ENCODE data around the gene LRRC74A. TPM values are rescaled to one million over a fixed set of nuclear protein-coding genes. Genes with fewer than 3 reads are reported as not detected.
"Not testable (repeated sequence)": the region's sequence is repeated elsewhere in the genome, so short reads cannot be mapped to it uniquely, and the experiment has no call there.

The LRRC74A gene
- polyA plus RNA-seq, 4 donors, result 0.06 TPM; not detected in 3

DNA sequence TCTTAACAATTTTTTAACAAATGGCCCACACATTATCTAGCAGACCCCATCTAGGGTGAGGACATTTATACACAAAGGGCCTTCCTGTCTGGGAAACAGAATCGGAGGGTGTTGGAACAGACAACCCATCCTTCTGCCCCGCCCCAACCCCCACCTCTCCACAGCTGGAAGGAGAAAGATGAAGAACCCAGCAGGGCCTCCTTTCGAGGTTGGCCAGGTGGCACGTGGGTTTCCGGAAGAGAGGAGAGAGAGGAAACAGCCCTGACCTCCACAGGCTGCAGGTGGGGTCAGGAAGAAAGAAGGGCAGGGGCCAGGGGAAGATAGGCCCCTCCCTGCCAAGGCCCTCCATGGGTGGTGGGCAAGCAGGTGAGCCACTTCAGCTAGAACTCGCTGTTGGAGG lies 57.2 kb downstream of the LRRC74A start:
- DNase-seq (ENCODE audit: low read depth in 4 of 4, low spot score in 3 of 4), result no peak

DNA sequence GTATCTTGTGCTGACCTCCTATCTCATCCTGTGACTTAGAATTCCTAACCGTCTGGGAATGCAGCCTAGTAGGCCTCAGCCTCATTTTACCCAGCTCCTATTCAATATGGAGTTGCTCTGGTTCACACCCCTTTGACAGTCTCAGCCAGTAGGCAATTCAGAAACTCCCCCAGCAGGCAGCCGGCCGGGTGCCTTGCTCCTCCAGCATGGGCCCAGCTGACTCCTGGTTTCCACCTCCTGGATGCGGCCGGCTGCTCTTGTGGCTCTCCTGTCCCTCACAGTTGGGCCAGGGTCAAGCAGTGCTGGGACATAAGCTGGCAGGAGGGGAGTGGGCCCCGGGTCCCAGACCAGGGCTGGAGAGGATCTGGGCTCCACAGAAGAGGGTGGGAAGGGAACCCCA lies 58.2 kb downstream of the LRRC74A start:
- DNase-seq (ENCODE audit: low read depth in 4 of 4, low spot score in 3 of 4), result no peak

DNA sequence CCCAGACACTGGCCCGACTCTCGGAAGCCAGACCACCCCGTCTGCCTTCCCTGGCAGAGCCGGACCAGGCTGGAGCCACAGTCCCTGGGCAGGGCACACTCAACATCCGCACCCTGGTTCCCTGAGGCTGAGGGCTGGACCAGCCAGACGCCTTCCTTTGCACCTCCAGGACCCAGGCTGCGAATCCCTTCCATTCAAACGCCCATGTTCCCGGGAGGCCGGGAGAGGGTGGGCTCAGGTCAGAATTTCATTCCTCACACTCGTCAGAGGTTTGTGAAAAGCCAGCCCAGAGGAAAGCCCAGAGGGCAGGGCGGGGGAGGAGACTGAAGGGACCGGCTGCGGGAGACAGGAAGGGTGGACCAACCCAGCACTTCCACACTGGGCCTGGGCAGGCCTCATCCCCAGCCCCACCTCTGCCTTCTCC lies 58.7 kb downstream of the LRRC74A start:
- DNase-seq (ENCODE audit: low read depth in 4 of 4, low spot score in 3 of 4), result no peak

DNA sequence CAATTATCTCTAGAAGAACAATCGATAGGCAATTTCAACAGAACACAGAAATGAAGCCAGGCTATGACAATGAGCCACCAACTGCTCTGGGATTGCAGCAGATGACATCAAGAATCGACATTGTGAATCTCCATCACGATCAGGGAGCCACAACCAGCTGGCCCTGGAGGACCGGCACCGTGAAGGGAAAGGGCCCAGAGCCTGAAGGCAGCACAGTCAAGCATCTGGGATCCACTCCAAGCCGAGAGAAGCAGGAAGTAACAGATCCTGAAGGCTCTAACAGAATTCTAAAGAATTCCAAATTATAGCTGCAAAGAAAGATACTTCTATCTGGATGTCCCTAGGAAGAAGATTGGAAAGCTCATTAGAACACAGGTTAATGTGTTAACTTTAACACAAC lies 61.0 kb downstream of the LRRC74A start:
- no peak for DNase-seq (ENCODE audit: low read depth in 4 of 4, low spot score in 3 of 4)

DNA sequence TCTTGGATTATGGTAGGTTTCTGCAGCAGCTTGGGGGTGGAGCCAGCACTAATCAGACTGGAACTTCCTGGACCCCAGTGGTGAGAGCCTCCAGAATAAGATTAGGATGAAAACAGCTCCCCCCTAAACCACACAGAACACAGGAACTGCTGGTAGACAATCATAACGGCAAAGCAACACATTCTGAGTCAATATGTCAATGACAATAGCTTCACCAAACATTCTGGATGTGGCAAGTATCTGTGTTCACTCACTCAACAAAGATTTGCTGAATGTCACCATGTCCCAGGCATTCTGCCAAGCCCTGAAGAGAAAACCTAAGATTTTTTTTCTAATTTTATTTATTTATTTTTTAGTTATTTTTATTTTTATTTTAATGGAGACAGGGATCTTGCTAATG lies 65.2 kb downstream of the LRRC74A start:
- no peak for DNase-seq (ENCODE audit: low read depth in 4 of 4, low spot score in 3 of 4)

DNA sequence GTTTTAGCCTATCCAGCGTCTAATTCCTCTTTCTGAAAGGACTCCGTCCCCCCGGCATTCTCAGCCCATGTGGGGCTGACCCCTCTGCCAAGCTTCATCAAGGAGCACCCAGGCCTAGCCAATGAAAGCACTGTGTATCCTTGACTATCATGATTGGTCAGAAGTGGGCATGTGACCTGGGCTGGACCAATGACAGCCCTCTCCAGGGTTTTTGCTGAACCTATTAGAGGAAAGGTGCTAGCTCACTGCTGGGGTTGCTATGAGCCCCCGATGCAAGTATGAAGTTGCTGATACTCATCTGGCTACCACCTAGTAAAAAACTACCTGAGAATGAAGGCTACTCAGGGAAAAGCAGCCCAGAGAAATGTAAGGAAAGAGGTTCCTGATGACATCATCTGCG lies 68.1 kb downstream of the LRRC74A start:
- DNase-seq (ENCODE audit: low read depth in 4 of 4, low spot score in 3 of 4), result no peak

DNA sequence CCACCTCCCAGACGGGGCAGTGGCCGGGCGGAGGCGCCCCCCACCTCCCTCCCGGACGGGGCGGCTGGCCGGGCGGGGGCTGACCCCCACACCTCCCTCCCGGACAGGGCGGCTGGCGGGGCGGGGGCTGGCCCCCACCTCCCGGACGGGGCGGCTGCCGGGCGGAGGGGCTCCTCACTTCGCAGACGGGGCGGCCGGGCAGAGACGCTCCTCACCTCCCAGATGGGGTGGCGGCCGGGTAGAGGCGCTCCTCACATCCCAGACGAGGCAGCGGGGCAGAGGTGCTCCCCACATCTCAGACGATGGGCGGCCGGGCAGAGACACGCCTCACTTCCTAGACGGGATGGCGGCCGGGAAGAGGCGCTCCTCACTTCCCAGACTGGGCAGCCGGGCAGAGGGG lies 71.8 kb downstream of the LRRC74A start:
- DNase-seq (ENCODE audit: low read depth in 4 of 4, low spot score in 3 of 4), result not testable (repeated sequence)

DNA sequence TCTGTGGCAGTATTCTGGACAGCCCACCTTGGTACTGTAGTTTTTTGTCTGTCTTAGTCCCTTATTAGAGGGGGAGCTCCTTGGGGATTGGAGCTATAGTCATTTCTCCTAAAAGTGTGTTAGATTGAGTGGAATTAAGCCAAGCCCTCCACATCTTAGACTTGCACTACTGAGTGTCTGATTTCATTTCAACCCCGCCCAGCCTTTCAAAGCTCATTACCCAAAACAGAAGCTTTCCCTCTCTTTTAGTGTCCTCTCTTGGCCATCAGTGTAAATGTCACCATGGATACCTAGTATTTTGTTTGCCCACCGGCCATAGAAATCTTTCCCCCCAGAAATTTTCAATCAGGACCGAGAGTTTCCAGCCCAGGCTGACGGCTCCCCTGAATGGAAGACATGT lies 74.5 kb downstream of the LRRC74A start:
- DNase-seq (ENCODE audit: low read depth in 4 of 4, low spot score in 3 of 4), result no peak

DNA sequence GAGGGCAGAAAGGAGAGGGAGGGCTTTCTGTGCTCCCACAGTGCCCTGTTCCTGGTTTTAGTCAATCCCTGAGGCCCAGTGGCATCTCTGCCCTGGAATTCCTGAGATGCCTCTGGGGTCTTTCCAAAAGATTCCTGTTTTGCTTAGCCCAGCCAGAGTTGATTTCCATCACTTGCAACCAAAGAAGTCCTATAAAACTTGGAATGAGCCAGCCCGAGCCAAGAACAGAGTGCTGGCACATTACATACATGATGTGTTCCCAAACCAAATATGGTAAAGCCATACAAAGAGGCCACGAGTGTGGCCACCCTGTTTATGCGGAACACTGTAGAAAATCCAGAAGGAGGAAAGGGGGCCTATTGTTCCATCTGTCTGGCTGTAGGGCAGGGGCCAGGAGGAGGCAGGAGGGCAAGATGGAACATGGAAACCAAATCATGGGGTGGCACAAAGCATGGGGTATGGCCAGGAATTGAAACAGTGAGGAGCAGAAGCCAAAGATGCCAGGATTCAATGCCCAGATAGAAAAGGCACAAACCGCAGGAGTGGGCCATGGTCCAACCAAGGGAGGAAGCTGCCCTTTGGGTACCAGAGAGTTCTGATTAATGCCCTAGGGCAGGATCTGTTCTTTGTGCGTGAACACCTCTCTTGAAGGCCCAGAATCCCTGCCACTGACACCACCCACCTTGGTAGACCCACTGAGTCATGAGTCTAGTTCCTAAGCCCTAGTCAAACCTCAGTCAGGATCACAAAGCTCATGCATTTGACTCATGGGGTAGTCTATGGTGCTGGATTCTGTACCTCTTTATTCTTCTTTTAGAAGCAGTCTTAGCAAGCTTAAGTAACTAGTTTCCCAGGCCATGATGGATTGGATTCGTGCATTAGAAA lies 75.2 kb downstream of the LRRC74A start:
- no peak for DNase-seq (ENCODE audit: low read depth in 4 of 4, low spot score in 3 of 4)

DNA sequence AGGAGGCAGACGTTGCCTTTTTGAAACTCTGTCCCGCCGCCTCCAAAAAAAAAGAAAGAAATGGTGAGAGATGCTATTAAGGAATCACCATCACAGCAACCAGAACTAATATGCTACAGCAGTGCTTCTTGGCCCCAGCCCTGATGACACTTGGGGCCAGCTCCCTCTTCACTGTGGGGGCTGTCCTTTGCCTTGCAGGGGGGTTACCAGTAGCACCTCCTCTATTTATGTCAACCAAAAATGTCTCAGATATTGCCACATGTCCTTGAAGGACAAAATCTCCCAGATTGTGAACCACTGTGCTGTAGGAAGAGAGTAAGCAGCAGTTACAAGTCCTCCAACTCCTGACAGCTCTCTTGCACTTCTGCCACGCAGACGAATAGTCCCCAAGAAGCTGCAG lies 76.4 kb downstream of the LRRC74A start:
- DNase-seq (ENCODE audit: low read depth in 4 of 4, low spot score in 3 of 4), result no peak

DNA sequence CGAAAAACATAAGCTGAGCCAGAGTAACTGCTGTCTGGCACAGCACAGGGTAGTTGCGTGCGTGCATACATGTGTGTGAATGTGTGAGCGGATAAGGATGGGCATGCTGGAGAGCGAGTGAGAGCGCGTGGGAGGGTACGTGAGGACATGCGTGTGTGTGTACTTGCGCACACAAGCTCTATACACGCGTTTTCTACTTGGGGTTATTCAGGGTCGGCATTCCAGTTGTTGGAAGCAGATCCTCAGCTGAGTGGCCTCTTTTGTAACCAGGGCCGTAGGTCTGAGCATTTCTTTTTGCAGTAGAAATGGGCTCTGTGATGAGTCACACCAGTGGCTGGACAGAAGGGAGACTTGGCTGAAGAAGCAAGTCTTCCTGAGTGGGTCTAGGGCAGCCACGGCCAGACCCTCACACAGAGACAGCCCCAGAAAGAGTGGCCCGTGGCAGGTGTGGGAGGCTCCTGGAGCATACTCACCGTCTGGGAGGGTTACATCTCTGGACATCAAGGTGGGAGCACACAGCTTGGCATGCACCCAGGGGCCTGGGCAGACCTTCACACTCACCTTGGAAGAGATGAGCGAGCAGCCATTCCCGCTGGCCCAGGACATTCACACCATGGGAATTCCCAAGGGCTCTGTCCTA lies 78.0 kb downstream of the LRRC74A start:
- no peak for DNase-seq (ENCODE audit: low read depth in 4 of 4, low spot score in 3 of 4)

DNA sequence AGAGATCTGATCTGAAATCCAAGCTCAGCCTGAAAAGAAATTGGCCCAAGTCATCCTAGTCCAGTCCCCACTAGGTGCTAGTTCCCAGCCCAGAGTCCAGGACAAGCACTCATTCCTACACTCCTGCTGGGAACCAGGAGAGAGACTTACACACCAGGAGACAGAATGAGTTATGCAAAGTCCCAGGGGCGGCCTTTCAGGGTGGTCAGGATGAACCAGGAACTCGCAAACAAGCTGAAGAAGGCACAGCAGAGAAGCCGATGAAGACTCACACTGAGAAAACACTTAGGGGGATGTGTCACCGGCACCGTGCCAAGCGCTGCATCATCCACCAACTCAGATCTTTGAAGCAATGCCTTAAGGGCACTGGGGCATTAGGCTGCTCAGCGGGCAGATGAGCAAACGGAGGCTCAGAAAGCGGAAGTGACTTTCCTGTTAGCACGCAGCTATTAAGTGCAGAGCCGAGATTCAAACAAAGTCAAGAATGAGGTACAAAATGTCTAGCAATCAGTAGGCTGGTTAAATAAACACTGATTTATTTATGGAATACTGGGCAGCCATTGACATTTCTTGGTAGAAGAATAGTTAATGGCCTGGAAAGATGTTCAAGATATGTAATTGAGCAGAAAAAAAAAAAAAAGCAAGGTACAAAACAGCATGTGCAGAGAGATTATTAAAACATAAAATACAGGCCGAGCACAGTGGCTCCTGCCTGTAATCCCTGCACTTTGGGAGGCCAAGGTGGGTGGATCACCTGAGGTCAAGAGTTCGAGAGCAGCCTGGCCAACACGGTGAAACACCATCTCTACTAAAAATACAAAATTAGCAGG lies 78.7 kb downstream of the LRRC74A start:
- DNase-seq (ENCODE audit: low read depth in 4 of 4, low spot score in 3 of 4), result no peak

DNA sequence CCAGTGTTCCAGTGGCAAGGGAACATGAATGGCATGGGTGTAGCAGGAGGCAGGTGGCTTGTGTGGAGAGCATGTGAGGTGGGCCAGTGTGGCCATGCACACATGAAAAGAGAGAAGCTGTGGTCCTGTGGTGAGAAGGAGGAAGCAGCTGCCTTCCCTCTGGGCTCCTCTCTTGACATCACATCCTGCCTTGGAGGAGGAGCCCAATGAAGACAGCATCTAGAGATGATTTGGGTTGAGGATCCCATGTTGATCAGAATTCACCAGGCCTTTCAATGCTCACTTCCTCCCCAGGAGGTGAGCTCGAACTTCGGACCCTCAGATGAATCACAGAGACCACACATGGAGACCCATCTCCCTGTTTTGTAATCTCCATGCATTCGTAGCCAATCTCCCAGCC lies 82.6 kb downstream of the LRRC74A start:
- DNase-seq (ENCODE audit: low read depth in 4 of 4, low spot score in 3 of 4), result no peak

DNA sequence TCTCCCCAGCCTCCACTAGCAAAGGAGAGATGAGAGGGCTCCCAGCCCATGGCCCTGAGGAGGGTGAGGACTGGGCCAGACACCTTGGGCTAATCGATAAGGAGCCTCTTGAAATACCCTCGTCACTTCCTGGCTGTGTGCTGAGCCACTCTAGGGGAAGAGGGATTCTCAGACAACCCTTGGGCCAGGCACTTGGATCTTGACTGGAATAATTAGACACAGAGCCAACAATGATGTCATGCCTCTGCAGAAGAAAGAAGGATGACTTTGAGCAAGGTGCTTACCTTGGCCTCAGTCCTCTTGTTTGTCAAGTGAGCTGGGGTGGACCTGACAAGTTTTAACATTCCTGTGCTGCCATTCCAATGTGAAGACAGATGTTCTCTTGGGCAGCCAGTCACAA lies 83.1 kb downstream of the LRRC74A start:
- no peak for DNase-seq (ENCODE audit: low read depth in 4 of 4, low spot score in 3 of 4)

DNA sequence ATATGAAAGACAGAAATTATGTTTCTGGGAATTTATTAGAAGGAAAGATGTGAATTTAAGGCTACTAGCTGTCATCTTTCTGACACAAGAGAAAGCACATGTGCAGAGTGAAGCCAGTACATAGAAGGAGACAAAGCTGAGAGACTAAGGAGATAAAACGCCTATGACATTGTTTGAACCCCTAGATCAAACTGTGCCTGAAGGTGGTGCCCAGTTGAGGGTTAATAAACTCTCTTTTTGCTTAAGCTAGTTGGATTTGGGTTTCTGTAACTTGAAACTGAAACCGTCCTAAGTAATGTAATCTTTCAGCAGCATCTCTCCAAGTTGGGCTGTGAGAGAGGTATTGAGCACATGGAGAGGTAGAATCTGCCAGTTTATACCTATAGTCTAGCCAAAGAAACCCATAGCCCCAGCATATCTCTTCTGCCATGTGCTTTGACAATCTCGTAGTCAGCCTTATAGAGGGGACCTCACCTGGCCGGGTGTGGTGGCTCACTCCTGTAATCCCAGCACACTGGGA lies 84.2 kb downstream of the LRRC74A start:
- no peak for DNase-seq (ENCODE audit: low read depth in 4 of 4, low spot score in 3 of 4)

DNA sequence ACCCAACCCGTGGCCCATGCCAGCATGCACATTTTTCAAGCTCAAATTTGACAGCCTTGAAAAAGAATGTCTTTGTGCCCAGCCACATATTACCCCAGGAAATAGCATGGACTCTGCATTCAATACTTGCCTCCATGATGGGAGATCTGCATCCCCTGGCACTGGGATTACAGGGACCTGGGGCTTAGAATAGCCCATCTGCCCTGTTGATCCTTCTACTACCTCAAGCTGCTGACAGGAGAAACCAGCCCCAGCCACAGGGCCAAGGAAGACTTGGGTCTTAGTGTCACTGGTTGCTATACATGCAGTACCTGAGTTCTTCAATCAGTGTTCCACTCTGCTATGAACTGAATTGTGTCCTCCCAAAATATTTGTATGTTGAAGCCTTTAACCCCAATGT lies 85.3 kb downstream of the LRRC74A start:
- DNase-seq (ENCODE audit: low read depth in 4 of 4, low spot score in 3 of 4), result no peak

DNA sequence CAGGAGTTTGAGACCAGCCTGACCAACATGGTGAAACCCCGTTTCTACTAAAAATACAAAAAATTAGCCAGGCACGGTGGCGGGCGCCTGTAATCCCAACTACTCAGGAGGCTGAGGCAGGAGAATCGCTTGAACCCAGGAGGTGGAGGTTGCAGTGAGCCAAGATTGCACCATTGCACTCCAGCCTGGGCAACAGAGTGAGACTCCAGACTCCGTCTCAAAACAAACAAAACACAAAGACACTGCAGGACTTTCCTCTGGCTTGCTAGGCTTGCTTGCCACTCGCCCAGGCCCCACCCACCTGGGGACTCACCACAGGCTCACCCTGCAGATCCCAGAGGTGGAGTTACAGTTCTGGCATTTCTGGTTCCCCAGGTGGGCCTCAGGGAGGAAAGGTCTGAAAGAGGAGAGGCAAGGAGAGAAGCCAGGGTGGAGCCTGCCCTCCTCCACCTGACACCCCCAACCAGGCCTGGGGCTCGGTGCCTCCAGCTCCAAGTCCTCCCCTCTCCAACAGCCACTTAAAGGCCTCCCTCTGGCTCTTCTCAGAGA lies 88.4 kb downstream of the LRRC74A start:
- DNase-seq (ENCODE audit: low read depth in 4 of 4, low spot score in 3 of 4), result not testable (repeated sequence)

DNA sequence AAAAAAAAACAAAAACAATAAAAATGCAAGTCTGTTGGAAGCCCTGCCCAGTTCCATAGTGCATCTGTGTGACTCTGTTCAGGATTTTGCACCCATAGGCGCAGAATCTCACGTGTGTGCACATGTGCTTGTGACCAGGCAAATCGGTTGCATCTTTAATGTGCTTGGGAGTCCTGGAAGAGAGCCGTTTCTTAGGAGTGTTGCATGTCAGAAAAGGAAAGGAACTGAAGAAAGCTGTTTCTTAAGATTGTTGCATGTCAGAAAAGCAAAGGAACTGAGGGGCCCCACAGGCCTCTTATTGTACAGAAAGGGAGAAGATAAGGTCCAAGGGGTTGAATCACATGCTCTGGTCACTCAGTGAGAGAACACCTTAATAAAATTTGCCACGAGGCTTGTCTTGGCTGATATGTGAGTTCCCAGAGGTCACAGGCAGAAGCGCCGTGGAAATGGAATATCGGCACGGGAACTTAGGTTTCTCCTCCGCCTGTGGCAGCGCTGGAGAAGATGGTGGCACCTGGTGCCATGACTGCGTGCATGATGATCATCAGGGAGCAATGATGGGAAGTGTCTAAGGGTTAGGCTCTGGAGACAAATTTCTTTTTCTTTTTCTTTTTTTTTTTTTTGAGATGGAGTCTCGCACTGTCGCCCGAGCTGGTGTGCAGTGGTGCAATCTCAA lies 90.0 kb downstream of the LRRC74A start:
- no peak for DNase-seq (ENCODE audit: low read depth in 4 of 4, low spot score in 3 of 4)

DNA sequence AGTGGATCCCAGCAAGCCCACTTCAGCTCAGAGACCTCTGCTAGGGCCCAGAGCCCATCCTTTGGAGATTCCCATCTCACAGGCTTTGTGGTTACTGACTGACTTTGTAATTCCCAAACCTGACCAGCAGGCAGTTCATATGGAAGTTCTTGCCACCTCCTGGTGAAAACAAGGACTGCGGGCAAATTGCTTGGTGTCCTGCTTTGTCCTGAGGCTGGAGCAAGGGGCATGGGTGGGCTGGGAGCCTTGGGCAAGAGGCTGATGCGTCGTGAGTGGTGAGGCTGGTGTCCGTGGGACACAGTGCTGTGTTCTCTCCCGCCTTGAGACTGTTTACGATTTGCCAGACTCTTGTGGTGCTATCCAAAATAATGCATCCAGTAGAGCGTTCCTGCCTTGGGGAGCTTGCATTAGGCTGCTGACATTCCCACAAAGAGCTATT lies 91.0 kb downstream of the LRRC74A start:
- DNase-seq (ENCODE audit: low read depth in 4 of 4, low spot score in 3 of 4), result no peak

DNA sequence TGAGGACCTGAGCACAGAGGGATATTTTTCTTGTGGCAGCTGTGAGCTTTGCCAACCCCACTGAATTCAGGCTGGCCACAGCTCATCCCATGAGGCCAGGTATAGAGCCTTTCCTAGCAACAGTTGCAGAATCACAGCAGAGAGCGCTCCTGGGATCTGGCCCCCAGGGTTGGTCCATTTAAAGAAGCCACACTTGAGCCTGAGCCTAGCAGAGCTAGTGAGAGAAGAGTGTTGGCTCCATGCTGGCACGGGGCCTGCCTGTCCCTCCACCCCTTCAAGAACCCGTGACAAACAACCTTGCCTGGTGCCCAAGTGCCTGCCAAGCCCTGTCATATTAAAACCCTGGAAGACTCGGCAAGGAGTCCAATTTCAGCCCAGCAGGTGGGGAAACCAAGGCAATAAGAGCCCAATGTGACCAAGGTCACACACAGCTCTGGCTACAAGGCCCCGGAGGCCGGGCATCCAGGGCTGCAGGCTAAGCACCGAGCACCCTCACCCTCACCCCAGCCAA lies 91.6 kb downstream of the LRRC74A start:
- DNase-seq (ENCODE audit: low read depth in 4 of 4, low spot score in 3 of 4), result no peak
